ENCODE data around the gene PLCB3. TPM values are rescaled to one million over a fixed set of nuclear protein-coding genes. Genes with fewer than 3 reads are reported as not detected.

The PLCB3 gene
- total RNA-seq, 2 donors from 2014 or later = 86.9 to 108 TPM

- Histone ChIP-seq H3K4me1 (peaks cover 9% of the 10 kb centered on the region), H3K9me3 (no peaks in the 10 kb centered on the region), H3K4me3 (no peak overlapping the region), H3K27me3 (no peaks in the 10 kb centered on the region), H3K9ac (ENCODE audit: low read depth in 2 of 2, low read length in 2 of 2) (peak overlapping the region in 1 of 2 donors; percentile 14), H3K36me3 (peaks cover 5% of the 10 kb centered on the region), H3K27ac (no peak overlapping the region)
- no peak for TF ChIP-seq CTCF (IDR thresholded peaks at IDR 0.05)
- DNase-seq = no peak
- intact Hi-C loops (cut with DNase I) = no loop called here
Observed at GRCh38 chr11:64253481-64253880, 2.2 kb downstream of the PLCB3 start.

- no peak for TF ChIP-seq CTCF (IDR thresholded peaks at IDR 0.05)
- Histone ChIP-seq H3K4me1 (peaks cover 9% of the 10 kb centered on the region), H3K36me3 (peaks cover 12% of the 10 kb centered on the region), H3K27me3 (no peaks in the 10 kb centered on the region), H3K27ac (no peak overlapping the region), H3K9me3 (no peaks in the 10 kb centered on the region), H3K4me3 (no peak overlapping the region), H3K9ac (ENCODE audit: low read depth in 2 of 2, low read length in 2 of 2) (no peak overlapping the region)
- DNase-seq = no peak
- intact Hi-C loops (cut with DNase I) = no loop called here
Observed at GRCh38 chr11:64254326-64254725, 3.0 kb downstream of the PLCB3 start.

- Histone ChIP-seq H3K27ac (no peak overlapping the region), H3K9ac (ENCODE audit: low read depth in 2 of 2, low read length in 2 of 2) (no peak overlapping the region), H3K9me3 (no peaks in the 10 kb centered on the region), H3K36me3 (peaks cover 14% of the 10 kb centered on the region), H3K4me3 (no peak overlapping the region), H3K4me1 (peaks cover 9% of the 10 kb centered on the region), H3K27me3 (no peaks in the 10 kb centered on the region)
- intact Hi-C loops (cut with DNase I) = no loop called here
- TF ChIP-seq CTCF (IDR thresholded peaks at IDR 0.05) = no peak
- DNase-seq = no peak
Observed at GRCh38 chr11:64255135-64256128, 4.1 kb downstream of the PLCB3 start.

- DNase-seq = no peak
Observed at GRCh38 chr11:64256300-64256699, 5.0 kb downstream of the PLCB3 start.

GRCh38 chr11:64258356-64258755 is 7.0 kb downstream of the PLCB3 start:
- Histone ChIP-seq H3K9ac (ENCODE audit: low read depth in 2 of 2, low read length in 2 of 2) (no peak overlapping the region), H3K27me3 (no peaks in the 10 kb centered on the region), H3K27ac (no peak overlapping the region), H3K9me3 (no peaks in the 10 kb centered on the region), H3K4me1 (peaks cover 1% of the 10 kb centered on the region), H3K4me3 (no peak overlapping the region), H3K36me3 (peaks cover 14% of the 10 kb centered on the region)
- TF ChIP-seq CTCF (IDR thresholded peaks at IDR 0.05) = no peak
- DNase-seq = no peak
- intact Hi-C loops (cut with DNase I) = no loop called here

More at GRCh38 chr11:64256300-64256699, 5.0 kb downstream of the PLCB3 start:
- Histone ChIP-seq H3K4me1 (peaks cover 9% of the 10 kb centered on the region), H3K27ac (no peak overlapping the region), H3K9me3 (no peaks in the 10 kb centered on the region), H3K27me3 (no peaks in the 10 kb centered on the region), H3K36me3 (peaks cover 14% of the 10 kb centered on the region), H3K4me3 (no peak overlapping the region), H3K9ac (ENCODE audit: low read depth in 2 of 2, low read length in 2 of 2) (no peak overlapping the region)
- no peak for TF ChIP-seq CTCF (IDR thresholded peaks at IDR 0.05)
- intact Hi-C loops (cut with DNase I) = no loop called here
